SU-DHL-6 (cell line): ENCODE data around the gene ACACB.

Experiments
- H2AFZ ChIP-seq: fragments of 200-600 bp; sonication (generic); 2 replicates; pipeline ENCODE4 v1.6.1; 2014; ENCODE audit warnings: low read depth, mild to moderate bottlenecking, moderate library complexity, mixed read lengths, antibody characterized with exemption, low read length; ENCODE audit not compliant: severe bottlenecking
- H3F3A ChIP-seq: fragments of 200-600 bp; shearing (Covaris generic); 2 replicates; pipeline ENCODE4 v1.6.0; 2016; ENCODE audit warnings: antibody characterized with exemption, mild to moderate bottlenecking; ENCODE audit not compliant: insufficient read depth
- H3K27ac ChIP-seq: fragments of 200-600 bp; sonication (generic); 2 replicates; pipeline ENCODE4 v1.5.1; 2016; ENCODE audit warnings: low read depth, mild to moderate bottlenecking, low read length, moderate library complexity, mixed read lengths
- H3K27me3 ChIP-seq: fragments of 200-600 bp; sonication (generic), shearing (Covaris generic); 2 replicates; pipeline ENCODE4 v1.6.0; 2014; ENCODE audit warnings: mild to moderate bottlenecking, low read length
- H3K36me3 ChIP-seq: fragments of 200-600 bp; sonication (generic); 2 replicates; pipeline ENCODE4 v1.6.1; 2014; ENCODE audit warnings: mild to moderate bottlenecking, low read length, mixed read lengths
- H3K4me2 ChIP-seq: fragments of 300-600, 200-600 bp; shearing (Covaris generic), sonication (generic); 2 replicates; pipeline ENCODE4 v1.6.0; 2014; ENCODE audit warnings: low read length, low read depth, mild to moderate bottlenecking; ENCODE audit not compliant: poor library complexity, severe bottlenecking
- H3K4me3 ChIP-seq: fragments of 200-600 bp; sonication (generic); 2 replicates; pipeline ENCODE4 v1.5.1; 2014; ENCODE audit warnings: antibody characterized with exemption, low read length, mild to moderate bottlenecking, mixed read lengths; ENCODE audit not compliant: insufficient read depth, poor library complexity, severe bottlenecking
- H3K79me2 ChIP-seq: fragments of 200-600 bp; sonication (generic); 2 replicates; pipeline ENCODE4 v1.6.1; 2014; ENCODE audit warnings: mild to moderate bottlenecking, low read length, moderate library complexity; ENCODE audit not compliant: insufficient read depth
- H3K9ac ChIP-seq: fragments of 200-600 bp; sonication (generic); 2 replicates; pipeline ENCODE4 v1.7.0; 2014; ENCODE audit warnings: mild to moderate bottlenecking, low read length
- H3K9me2 ChIP-seq: fragments of 200-600 bp; sonication (generic); replicated peaks from 2 replicates; pipeline ENCODE4 v1.6.1; 2014; ENCODE audit warnings: low read length; ENCODE audit not compliant: insufficient read depth
- H3K9me3 ChIP-seq: fragments of 200-600 bp; sonication (generic); 2 replicates; pipeline ENCODE4 v1.6.1; 2014; ENCODE audit warnings: low read length, mixed read lengths; ENCODE audit not compliant: insufficient read depth
- H4K20me1 ChIP-seq: fragments of 200-600 bp; sonication (generic); 2 replicates; pipeline ENCODE4 v1.6.1; 2014; ENCODE audit warnings: low read depth, mild to moderate bottlenecking, antibody characterized with exemption, low read length, moderate library complexity, mixed read lengths
- EZH2phosphoT487 ChIP-seq: fragments of 200-600 bp; sonication (generic), shearing (Covaris generic); conservative IDR thresholded peaks from 2 replicates; pipeline ENCODE4 v1.6.1; 2018; ENCODE audit warnings: mild to moderate bottlenecking, antibody characterized with exemption, low read length, moderate library complexity, mixed read lengths
- TF ChIP-seq, protein P1 (sequence below): fragments of 200-600 bp; sonication (generic); IDR thresholded peaks from one replicate; pipeline ENCODE4 v1.5.1; 2017; ENCODE audit warnings: antibody characterized with exemption, mild to moderate bottlenecking, low read length, moderate library complexity; ENCODE audit not compliant: insufficient read depth, poor library complexity, severe bottlenecking

ACACB gene

DNA sequence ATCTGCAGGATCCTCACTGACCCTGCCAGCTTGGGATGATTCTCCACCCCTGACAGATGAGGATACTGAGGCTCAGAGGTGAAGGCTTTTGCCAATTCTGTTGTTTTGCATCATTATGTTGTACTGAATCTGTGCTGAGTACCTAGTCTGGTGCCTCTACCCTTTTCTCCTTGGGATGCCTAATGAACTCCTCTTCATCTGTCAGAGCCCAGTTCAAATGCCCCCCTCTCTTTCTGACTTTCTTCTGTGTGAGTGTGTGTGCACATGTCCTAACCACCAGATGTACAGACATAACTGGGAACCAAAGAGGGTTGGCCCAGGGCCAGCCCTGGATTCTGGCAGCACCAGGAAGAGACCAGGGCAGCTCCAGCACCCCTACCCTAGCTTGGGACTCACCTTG is 169.9 kb downstream of the ACACB start:
- H3K27ac ChIP-seq: no peak overlapping the region
- TF ChIP-seq EZH2phosphoT487: no peak
- TF ChIP-seq, protein P1, sequence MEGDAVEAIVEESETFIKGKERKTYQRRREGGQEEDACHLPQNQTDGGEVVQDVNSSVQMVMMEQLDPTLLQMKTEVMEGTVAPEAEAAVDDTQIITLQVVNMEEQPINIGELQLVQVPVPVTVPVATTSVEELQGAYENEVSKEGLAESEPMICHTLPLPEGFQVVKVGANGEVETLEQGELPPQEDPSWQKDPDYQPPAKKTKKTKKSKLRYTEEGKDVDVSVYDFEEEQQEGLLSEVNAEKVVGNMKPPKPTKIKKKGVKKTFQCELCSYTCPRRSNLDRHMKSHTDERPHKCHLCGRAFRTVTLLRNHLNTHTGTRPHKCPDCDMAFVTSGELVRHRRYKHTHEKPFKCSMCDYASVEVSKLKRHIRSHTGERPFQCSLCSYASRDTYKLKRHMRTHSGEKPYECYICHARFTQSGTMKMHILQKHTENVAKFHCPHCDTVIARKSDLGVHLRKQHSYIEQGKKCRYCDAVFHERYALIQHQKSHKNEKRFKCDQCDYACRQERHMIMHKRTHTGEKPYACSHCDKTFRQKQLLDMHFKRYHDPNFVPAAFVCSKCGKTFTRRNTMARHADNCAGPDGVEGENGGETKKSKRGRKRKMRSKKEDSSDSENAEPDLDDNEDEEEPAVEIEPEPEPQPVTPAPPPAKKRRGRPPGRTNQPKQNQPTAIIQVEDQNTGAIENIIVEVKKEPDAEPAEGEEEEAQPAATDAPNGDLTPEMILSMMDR: no peak
- no peak overlapping the region for H2AFZ ChIP-seq
- H3K9ac ChIP-seq: no peak overlapping the region
- H3K9me3 ChIP-seq: no peaks in the 10 kb centered on the region
- no peaks in the 10 kb centered on the region for H3K9me2 ChIP-seq
- no peak overlapping the region for H3K4me2 ChIP-seq
- H3K36me3 ChIP-seq: no peaks in the 10 kb centered on the region
- H3K4me3 ChIP-seq: no peak overlapping the region
- H3F3A ChIP-seq: no peaks in the 10 kb centered on the region
- no peaks in the 10 kb centered on the region for H3K27me3 ChIP-seq
- no peaks in the 10 kb centered on the region for H3K79me2 ChIP-seq
- no peaks in the 10 kb centered on the region for H4K20me1 ChIP-seq

DNA sequence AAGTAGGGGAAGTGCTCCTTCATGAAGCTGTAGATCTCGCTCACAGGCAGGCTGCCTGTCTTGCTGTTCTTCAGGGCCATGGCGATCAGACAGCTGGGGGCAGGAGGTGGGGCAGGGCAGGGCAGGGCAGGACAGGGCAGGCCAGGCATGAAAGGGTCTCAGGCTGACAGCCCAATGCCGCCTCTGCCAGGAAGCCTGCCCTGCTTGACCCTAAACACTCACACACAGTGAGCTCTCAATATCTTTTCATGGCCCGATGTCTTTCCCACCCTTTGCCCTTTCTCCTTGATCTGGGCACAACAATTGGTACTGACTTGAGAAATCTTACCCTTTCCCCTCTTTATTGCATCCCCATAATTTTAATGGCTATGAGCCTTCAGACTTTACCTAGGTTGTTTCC is 170.3 kb downstream of the ACACB start:
- no peaks in the 10 kb centered on the region for H3K9me3 ChIP-seq
- no peaks in the 10 kb centered on the region for H3F3A ChIP-seq
- no peak for TF ChIP-seq EZH2phosphoT487
- TF ChIP-seq, protein P1: no peak
- H3K9ac ChIP-seq: no peak overlapping the region
- H3K27ac ChIP-seq: no peak overlapping the region
- H3K36me3 ChIP-seq: no peaks in the 10 kb centered on the region
- H3K79me2 ChIP-seq: no peaks in the 10 kb centered on the region
- no peaks in the 10 kb centered on the region for H4K20me1 ChIP-seq
- no peak overlapping the region for H3K4me2 ChIP-seq
- no peaks in the 10 kb centered on the region for H3K9me2 ChIP-seq
- H3K27me3 ChIP-seq: no peaks in the 10 kb centered on the region
- no peak overlapping the region for H2AFZ ChIP-seq
- no peak overlapping the region for H3K4me3 ChIP-seq

DNA sequence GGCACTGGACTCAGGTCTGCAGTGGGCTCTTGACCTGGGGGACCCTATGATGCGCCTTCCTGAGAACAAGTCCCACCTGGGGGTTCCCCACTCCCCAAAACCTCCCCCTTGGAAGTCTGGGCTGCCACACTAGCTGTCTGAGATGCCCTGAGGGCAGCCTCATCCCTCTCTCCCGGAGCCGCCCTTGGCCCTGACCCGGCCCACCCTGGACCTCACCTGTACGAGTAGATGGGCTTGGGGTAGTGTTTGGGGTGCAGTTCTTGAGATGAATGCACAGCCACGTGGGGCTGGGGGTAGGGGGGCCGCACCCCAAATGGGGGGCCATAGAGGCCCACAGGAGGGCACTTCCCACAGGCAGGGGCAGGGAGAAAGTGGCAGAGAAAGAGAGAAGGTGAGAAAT is 170.8 kb downstream of the ACACB start:
- H3K36me3 ChIP-seq: no peaks in the 10 kb centered on the region
- no peak overlapping the region for H3K27ac ChIP-seq
- H3K4me2 ChIP-seq: no peak overlapping the region
- H3K79me2 ChIP-seq: no peaks in the 10 kb centered on the region
- H3K27me3 ChIP-seq: no peaks in the 10 kb centered on the region
- no peaks in the 10 kb centered on the region for H3K9me2 ChIP-seq
- H3K9me3 ChIP-seq: no peaks in the 10 kb centered on the region
- H3K9ac ChIP-seq: no peak overlapping the region
- no peaks in the 10 kb centered on the region for H3F3A ChIP-seq
- TF ChIP-seq, protein P1: no peak
- no peak for TF ChIP-seq EZH2phosphoT487
- H4K20me1 ChIP-seq: no peaks in the 10 kb centered on the region
- no peak overlapping the region for H3K4me3 ChIP-seq
- no peak overlapping the region for H2AFZ ChIP-seq
